GM12892 (cell line): Measurements from ENCODE around the gene TBC1D4.

ENCODE experiments used
- POLR2A ChIP-seq: IDR thresholded peaks from 2 replicates; pipeline ENCODE4 v1.6.1; 2011; ENCODE audit warnings: low read depth, low read length, control low read depth
- TAF1 ChIP-seq: IDR thresholded peaks from 2 replicates; pipeline ENCODE4 v1.6.1; 2011; ENCODE audit warnings: low read depth, mild to moderate bottlenecking, control low read depth, low read length, borderline replicate concordance

GRCh38 chr13:75318138-75318833 is 163.7 kb downstream of the TBC1D4 start:
- TF ChIP-seq POLR2A (no peak), TAF1 (no peak)
